Mammary epithelial cell (primary cell): ENCODE results near the gene TREML4.

Source experiments
- CTCF ChIP-seq, 2 donors: IDR thresholded peaks in 1 of 2; conservative IDR thresholded peaks in 1 of 2; 2 replicates each; pipeline ENCODE4 v1.5.1; 2011 to 2012; ENCODE audit warnings: inconsistent platforms in 2 of 2, low read length in 2 of 2, mild to moderate bottlenecking in 2 of 2, control low read depth in 1 of 2, low read depth in 1 of 2; ENCODE audit not compliant: insufficient read depth in 1 of 2; ENCODE audit errors: extremely low read depth in 1 of 2
- EZH2 ChIP-seq: IDR thresholded peaks from 2 replicates; pipeline ENCODE4 v1.6.1; 2012; ENCODE audit warnings: low read length, inconsistent platforms, borderline replicate concordance

- TF ChIP-seq CTCF (conservative IDR thresholded peaks at IDR 0.05 in 1 of 2, IDR thresholded peaks at IDR 0.05 in 1 of 2; ENCODE audit: extremely low read depth in 1 of 2, insufficient read depth in 1 of 2, low read depth in 1 of 2, low read length in 2 of 2) (no peak), EZH2 (no peak)
Measured at GRCh38 chr6:41200901-41201763, 27.0 kb upstream of the TREML4 start, which contains the start of gene TREML2.
